Transverse colon (tissue), 4 donors: ENCODE data around the gene HDAC4.

Experiments
- CTCF ChIP-seq, 5 experiments: fragments of 200-600 bp in 3 of 5; fragments of 450-650 bp in 2 of 5; sonication (generic) in 3 of 5; IDR thresholded peaks; 1 replicate in 2 of 5; 2 replicates in 3 of 5; pipeline ENCODE4 v1.5.1; 2016 to 2017; ENCODE audit warnings: antibody characterized with exemption in 5 of 5, inconsistent platforms in 3 of 5, mild to moderate bottlenecking in 2 of 5, moderate library complexity in 1 of 5
- POLR2AphosphoS5 ChIP-seq, 3 donors: sonication (generic); formaldehyde crosslinking; IDR thresholded peaks; one replicate each; pipeline ENCODE4 v1.6.1; 2016; ENCODE audit warnings: antibody characterized with exemption in 3 of 3

- TF ChIP-seq POLR2AphosphoS5 (IDR thresholded peaks at IDR 0.05), result no peak
- TF ChIP-seq CTCF (IDR thresholded peaks at IDR 0.05), result no peak
These were observed 353.4 kb downstream of the HDAC4 start for GRCh38 chr2:239047420-239047819.
